Kasumi-1 (cell line): Measurements from ENCODE around the gene BDP1.
A peak's percentile ranks its signal among the peaks of the same experiment; 100 is the strongest.
"Not testable (repeated sequence)": the region's sequence is repeated elsewhere in the genome, so short reads cannot be mapped to it uniquely, and the experiment has no call there.

ENCODE experiments used
- DNase-seq, 2 experiments: peaks; one replicate each; lab custom pipeline; 2025; lab: John Stamatoyannopoulos, UW

The BDP1 gene, protein sequence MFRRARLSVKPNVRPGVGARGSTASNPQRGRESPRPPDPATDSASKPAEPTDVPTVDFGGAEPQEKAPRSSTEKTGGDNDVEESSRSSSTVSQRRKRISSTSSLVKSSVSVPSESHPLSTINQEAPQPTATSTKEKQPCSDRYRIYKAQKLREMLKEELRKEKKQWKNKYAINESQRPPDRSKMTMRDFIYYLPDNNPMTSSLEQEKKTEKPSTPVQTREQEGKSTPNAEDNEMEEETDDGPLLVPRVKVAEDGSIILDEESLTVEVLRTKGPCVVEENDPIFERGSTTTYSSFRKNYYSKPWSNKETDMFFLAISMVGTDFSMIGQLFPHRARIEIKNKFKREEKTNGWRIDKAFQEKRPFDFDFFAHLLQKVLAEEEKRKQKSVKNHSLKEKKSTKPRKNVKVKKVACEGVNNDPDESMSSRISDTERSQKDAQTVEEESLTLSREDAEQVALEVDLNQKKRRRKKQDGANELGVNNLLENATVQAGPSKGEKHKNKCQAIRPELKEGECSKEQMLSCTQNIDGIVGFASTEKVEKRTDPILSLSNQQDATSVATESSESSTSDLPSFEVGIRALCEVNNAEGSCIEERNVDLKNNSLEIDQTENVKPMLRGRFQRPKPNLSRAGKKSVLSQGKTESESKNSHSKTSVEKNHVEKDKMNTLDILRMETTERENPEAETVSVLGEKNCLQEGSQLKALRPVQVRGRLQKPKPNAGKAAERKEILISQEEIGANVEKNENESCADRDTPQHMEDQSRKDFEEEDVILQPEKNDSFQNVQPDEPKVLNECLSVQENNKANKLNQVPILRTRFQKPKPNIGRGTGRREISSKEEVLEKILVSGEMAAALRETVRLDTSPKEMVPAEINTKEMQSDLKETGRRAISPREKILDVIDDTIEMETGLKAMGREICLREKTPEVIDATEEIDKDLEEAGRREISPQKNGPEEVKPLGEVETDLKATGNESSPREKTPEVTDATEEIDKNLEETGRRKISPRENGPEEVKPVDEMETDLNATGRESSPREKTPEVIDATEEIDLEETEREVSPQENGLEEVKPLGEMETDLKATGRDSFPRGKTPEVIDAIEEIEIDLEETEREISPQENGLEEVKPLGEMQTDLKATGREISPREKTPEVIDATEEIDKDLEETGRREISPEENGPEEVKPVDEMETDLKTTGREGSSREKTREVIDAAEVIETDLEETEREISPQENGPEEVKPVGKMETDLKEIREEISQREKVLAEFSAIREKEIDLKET (N-terminal part only)

DNA sequence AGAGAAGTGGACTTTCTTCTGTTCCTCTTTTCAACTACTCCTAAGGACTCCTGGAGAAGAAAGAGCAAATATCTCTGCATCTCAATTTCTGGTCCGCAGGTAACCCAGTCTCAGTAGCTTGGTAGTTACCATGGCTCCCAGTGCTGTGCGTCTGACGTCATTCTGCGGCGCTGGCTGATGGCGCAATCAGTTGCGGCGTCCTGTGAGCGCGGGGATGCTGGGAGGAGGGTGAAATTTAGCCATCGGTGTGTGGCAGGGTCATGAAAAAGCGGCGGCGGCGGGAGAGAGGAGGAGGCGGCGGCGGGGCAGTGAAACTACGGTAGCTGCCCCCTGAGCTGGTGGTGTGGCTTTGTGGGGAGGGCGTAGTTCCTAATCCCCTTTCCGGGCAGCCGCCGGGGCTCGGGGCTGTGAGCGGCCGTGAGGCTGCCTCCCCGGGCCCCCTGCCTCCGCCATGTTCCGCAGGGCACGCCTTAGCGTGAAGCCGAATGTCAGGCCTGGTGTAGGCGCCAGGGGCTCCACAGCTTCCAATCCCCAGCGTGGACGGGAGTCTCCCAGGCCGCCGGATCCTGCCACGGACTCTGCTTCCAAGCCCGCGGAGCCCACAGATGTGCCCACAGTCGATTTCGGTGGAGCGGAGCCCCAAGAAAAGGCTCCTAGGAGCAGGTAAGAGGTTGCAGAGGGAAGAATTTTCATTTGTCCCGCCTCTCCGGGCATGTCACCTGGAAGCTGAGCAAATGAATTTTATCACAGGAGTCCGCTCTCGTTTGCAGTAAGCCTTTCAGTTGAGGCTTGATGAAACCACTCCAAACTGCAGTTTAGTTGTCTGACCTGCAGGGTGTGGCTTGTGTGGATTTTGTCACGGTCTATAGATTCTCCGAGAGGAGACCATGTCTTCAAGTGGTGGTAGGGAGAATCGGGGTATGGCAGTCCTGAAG is at the start of gene BDP1:
Gene BDP1 (plus strand): TSS at position 225 of the 935 bp plus-strand sequence. CDS start 227 bp downstream, at position 452.
- DNase-seq: peak; percentile 88 to 89

DNA sequence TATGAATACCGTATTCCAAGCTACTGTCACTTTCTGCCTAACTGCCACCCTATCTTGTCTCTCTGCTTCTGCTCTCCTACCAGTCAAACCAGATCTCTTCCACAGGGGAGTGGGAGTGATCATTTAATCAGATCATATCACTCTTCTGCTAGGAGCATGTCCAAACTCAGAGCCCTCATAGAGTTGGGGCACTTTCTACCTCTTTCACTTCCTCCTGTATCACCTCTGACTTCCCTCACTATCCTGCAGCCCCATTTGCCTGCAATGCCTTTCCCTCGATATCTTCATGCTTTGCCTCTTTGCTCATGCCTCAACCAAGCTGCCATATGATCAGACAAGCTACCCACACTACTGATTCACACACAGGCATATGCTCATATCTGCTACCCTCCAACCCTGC is 45.4 kb upstream of the BDP1 start:
- not testable (repeated sequence) for DNase-seq

DNA sequence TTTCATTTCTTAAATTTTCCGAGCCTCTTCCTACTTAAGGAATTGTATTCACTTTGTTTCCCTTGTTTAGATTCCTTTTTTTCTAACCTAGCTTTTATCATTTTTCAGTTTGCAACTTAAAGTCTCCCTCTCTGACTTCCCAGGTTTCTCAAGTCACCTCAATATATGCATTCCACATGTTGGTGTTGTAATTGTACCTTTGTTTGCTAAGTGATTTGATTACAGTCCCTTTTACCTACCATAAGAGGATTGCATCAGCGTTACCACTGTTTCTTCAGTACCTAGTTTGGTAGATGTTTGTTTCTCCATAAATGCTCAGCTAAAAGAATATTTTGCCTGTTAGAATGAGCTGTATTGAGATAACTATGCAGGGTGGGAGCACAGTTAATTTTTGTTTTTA is 39.8 kb upstream of the BDP1 start:
- DNase-seq: not testable (repeated sequence)

DNA sequence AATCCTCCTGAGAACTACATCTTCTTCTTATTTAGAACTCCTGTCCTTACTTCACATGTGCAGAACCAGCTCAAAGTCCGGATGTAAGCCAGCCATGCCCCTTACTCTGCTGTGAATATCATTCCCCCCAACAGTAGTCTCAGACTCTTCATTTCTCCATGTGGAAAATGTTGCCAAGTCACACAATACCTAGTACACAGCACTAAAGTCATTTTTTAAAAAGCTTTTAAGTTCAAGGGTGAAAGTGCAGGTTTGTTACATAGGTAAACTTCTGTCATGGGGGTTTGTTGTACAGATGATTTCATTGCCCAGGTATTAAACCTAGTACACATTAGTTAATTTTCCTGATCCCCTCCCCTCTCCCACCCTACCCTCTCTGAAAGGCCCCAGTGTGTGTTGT is 37.4 kb upstream of the BDP1 start:
- not testable (repeated sequence) for DNase-seq

DNA sequence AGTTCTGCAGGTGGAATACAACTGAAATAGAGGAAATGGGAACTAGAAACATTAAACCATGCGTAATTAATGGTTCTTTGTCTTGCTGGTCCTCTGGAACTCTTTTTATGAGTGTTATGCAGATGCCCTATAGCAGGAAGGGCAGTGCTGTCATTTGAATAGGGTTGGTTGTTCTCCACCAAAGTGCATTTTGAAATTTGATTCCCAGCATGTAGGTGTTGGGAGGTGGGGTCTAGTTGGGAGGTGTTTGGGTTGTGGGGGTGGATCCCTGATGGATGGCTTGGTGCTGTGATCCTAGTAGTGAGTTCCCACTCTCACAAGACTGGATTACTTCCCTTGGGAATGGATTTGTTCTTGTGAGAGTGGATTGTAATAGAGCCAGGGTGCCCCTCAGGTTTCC is 34.2 kb upstream of the BDP1 start:
- DNase-seq: not testable (repeated sequence)

DNA sequence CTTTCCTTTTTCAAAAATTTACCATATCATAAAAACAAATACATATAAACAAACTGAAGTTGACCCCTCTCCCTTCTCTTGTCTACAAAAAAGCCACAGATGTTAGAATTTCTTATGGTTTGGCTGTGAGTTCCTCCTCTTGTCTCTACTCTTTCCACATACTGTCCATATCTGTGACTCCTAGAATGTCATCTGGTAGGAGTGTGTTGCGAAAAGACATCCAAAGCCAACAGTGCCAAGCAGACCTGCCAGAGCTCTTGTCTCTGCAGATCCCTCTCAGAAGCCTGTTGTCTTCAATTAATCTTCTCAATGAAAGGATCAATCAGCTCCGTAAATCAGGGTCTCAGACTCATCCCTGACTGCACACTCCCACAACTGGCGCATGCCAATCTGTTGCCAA is 31.6 kb upstream of the BDP1 start:
- not testable (repeated sequence) for DNase-seq

DNA sequence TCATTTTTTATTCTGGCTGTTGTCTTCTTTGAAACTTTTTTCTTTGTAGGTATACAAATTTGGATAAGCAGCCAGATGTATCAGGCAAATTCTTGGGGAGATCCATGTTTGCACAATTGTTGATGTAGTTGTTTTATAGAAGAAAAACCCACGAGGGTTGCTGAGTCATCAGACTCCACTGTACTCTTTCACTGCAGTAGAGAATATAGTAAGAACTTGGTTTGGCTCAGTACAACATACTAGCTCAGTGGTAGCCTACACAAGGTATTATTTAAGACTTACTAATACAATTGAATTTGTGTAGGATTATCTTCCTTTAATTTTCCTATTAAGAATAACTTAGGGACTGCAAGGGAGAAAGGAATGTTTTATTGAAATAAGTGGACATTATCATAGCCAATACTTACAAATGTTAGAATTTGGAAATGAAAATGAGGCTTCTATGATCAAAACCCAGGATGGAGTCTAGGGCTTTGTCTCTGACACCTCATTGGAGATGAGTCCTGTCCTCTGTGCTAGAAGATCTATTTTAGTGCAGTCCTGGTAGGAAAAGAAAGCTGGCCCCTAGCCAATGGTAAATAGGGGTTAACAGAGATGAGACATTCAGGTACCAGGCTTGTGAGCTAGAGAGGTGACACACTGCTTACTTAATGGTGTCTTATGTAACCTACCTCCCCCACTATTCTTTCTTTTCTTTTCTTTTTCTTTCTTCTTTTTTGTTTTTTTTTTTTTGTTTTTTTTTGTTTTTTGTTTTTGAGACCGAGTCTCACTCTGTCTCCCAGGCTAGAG is 28.6 kb upstream of the BDP1 start:
- DNase-seq: not testable (repeated sequence)

DNA sequence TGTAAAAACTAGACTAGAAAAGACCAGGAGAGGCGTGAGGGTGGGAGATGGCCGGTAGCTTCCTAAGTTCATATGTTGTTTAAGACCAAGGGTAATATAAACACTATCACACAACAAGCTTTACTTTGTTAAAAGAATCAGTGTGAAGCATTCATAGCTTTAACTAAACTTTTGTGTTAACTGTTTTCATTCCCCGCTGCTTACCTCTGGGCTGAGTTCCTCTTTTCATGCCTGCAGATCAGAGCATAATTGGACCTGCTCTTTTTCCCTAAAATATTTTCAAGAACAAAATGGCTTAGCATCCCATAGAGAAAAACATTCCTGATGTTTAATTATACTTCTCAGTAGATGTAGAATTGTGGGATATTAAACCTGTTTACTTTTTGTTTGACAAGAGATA is 23.0 kb upstream of the BDP1 start:
- peak; percentile 1 for DNase-seq

DNA sequence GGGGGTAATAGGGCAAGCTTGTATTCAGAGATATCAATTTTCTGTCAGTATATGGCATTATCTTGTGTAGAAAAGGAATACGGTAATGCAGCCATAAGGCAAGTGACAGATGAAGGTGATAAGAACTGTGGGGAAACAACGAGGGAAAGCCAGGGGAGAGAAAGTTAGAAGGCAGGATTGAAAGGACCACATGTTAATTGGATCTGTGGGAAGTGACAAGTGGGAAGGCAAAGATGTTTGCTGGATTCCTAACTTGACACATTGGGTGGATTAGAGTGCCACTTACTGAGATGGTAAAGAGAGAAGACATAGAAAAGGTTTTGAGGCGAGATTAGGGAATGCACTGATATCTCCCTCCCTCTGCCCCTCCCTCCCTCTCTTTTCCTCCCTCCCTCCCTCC is 20.6 kb upstream of the BDP1 start:
- DNase-seq: not testable (repeated sequence)

DNA sequence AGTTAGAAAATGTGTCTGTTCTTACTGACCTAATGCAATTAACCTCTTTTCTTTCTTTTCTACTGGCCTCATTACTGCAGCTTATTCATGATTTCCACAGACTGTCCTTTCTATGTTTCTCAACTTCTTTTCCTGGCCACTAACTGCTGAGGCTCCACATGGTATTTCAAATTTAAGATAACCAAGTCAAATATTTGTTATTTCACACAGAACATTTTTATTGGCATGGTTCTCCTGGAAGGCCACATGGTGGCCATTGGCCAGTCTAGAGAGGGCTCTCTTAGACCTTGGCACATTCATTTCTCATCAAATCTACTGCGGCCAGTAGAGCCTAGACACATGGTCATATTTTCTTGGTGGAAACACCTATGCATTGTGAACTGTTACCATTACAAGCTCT is 13.9 kb upstream of the BDP1 start:
- DNase-seq: not testable (repeated sequence)

DNA sequence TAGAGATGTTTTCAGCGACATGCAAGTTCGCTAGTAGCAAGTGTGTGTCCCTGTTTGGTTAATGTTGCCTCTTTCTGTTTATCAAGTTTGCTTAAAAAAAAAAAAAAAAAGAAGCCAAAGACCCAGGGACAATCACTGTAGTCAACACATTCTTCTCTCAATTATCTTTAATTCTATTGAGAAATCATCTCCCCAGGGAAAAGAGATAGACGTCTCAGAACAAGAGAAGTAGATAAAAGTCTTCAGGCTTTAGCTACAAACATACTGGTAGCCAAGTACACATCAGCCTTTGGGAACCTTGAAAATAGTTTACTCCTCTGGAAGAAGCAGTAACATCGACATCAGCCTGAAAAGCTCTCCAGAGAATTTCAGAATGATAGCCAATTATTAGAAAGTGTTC is 11.6 kb upstream of the BDP1 start:
- not testable (repeated sequence) for DNase-seq

DNA sequence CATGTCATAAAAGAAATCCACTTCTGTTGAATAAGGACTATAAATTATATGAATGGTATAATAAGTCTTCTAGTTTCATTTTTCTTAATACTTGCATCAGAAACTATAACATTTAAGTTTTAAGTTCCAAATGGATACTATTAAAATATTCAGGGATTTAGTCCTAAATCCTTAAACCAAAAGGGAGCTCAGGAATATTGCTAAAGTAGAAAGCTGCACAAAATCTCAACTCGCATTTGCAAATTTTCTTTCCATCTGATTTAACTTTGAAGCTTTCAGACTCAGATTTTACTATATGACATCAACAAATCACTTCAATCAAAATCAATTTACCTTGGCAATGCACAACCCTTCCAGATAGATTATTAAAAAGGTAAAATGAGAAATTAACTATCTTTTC is 10.4 kb upstream of the BDP1 start:
- not testable (repeated sequence) for DNase-seq

DNA sequence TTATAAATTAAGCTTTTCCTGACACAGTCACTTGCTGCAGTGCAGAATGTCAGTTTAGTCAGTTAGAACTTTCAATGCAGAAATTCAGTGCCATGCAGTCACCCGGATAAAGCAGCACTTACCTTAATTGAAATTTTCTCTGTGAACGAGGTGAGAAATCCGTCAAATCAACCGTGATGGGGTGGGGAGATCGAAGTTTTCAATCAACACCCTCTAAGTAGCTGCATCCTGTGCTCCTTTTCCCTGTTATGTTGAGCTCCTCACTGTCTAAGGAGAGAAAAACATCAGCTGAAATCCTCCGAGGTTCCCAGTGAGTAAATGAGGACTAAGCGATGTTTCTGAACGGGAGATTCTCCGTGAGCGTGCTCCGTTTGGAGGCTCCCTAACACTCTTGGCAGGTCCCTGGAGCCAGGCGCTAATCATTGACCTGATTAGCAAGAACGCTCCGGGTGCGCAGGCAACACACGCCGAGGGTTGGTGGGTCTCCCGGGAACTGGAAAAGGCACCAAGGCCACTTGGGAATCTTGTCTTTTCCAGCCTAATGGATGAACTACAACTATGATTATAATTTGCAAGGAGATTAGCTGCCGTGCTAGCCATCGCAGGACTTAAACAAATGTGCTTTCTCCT is 9.8 kb upstream of the BDP1 start:
- not testable (repeated sequence) for DNase-seq

DNA sequence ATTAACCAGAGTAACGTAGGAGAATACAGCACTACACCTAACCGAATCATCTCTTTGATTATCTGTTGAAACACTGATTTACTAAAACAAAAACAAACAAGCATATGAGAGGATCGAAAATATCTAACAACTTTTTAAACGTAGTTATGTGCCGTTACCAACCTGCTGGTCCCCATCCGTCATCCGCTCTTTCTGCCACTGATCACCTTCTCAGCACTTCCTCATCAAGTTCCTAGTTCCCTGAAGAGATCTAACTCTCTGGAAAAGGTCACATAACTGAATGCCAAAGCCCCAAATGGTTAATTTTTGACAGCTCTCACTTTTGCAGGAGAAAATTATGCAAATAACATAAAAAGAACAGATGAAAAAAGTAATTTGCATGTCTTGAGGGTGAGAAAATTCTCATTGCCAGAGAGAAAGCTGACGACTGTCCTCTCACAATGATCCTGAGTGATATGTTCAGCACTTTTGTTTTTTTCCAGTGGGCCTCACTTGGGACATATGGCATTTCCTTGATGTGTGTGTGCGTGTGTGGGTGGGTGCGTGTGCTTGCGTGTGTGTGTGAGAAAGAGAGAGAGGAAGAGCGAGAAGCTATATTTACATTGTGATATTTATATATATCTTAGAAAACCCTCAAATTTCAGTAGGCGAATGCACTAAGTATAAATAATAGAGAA is 8.8 kb upstream of the BDP1 start:
- not testable (repeated sequence) for DNase-seq

DNA sequence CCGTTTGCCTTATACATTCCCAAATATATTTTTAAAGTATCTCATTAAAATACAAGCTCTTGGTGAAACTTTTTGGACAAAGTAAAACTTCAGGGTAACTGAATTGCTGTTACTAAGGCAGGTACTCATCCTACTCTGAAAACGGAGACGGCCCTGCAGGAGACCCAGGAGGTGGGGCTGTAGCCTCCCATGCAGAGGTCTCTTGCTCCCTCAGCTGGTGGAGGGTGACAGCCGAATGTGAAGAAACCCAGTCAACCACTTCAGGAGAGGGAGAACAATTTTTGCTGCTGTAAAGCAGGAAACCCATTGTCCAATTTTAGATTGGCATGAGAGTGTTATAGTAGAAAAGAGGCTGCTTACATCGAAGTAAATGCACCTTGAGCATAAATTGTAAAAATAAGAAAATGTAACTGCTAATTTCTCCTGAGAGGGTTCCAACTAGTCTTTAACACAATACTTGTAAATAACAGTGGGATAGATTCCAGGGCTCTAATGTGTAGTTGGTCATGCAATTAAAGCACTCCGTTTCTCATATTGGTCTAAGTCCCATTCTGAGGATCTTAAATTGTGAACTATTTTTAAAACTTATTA is 8.1 kb upstream of the BDP1 start:
- DNase-seq: peak; percentile 39 to 58

DNA sequence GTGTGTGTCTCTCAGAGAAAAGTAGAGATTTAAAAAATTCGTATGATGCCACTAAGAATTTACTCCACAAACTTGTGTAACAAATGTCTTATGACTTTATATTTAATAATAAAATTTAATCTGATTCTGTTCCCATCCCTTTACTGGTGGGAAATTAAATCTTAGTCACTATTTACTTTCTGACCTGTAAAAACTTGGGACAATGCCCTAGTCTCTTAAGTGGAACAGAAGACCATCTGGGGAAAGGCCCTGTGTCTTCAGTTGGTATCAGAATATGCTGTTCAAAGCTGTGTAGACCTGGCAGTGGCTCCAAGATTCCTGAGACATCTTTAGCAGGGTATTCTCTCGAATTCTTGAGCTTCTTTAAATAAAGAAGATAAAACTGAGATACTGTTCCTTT is 2.6 kb upstream of the BDP1 start:
- DNase-seq: no peak

DNA sequence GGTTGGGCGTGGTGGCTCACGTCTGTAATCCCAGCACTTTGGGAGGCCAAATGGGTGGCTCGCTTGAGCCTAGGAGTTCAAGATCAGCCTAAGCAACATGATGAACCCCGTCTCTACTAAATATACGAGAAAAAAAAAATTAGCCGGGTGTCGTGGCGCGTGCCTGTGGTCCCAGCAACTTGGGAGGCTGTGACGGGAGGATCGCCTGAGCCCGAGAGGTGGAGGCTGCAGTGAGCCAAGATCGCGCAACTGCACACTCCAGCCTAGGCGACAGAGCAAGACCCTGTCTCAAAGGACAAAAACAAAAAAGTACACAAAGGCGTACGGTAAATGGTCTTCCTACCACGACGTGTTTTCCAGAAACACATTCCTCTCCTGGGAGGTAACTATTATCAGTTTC is 538 bp upstream of the BDP1 start:
- no peak for DNase-seq

DNA sequence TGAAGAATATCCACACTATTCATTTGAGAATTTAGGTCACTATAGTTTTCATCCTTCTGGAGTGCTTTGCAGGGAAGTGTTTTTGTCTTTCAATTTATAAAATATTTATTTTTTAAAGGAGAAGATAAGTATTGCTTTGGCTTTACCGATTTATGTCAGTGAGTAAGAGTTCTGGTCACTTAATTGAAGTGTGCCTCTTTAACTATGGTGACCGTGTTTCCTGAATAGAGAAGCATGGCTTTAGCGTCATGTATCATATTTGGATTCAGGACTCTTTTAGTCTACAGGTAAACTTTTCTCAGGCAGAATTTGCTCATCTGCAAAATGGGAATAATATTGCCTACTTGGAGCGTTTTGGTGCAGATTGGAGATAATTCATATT is 902 bp downstream of the BDP1 start:
- DNase-seq: peak in 1 of 2 experiments; percentile 47

DNA sequence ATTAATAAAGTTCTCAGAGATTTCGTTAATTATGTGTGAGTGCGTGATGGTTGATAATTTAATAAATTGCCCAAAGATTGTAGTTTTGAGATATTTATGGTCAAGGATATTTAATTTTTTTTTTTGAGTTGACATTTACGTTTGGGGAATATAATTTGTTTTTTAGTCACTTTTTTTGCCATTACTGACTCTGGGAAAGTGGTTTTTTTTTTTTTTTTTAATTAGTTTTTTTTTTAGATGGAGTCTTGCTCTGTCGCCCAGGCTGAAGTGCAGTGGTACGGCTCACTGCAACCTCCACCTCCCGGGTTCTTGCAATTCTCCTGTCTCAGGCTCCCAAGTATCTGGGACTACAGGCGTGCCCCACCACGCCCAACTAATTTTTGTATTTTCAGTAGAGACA is 1.7 kb downstream of the BDP1 start:
- DNase-seq: no peak
